Endodermal cell (in vitro differentiated cells): ENCODE measurements around the gene AKR7A3. TPM values are rescaled to one million over a fixed set of nuclear protein-coding genes. Genes with fewer than 3 reads are reported as not detected.

ENCODE experiments used
- DNase-seq: peaks from one replicate; pipeline ENCODE4 v3.0.0-alpha.2; 2017
- H3K27ac ChIP-seq: 2 replicates; pipeline ENCODE4 v1.5.1; 2013; ENCODE audit warnings: mild to moderate bottlenecking, low read depth, low read length, moderate library complexity
- H3K27me3 ChIP-seq: 2 replicates; pipeline ENCODE4 v1.6.1; 2013; ENCODE audit warnings: mild to moderate bottlenecking, low read length, moderate library complexity; ENCODE audit not compliant: insufficient read depth, control insufficient read depth, poor library complexity, severe bottlenecking
- H3K36me3 ChIP-seq: 2 replicates; pipeline ENCODE4 v1.7.0; 2013; ENCODE audit warnings: mild to moderate bottlenecking, low read length, moderate library complexity; ENCODE audit not compliant: control insufficient read depth, insufficient read depth
- H3K4me1 ChIP-seq: one replicate; pipeline ENCODE4 v1.7.0; 2013; ENCODE audit warnings: low read length; ENCODE audit not compliant: control insufficient read depth, insufficient read depth
- H3K4me3 ChIP-seq: 2 replicates; pipeline ENCODE4 v1.5.1; 2013; ENCODE audit warnings: mild to moderate bottlenecking, low read length, moderate library complexity
- H3K9ac ChIP-seq: 2 replicates; pipeline ENCODE4 v1.6.1; 2013; ENCODE audit warnings: mild to moderate bottlenecking, low read length, moderate library complexity; ENCODE audit not compliant: poor library complexity, severe bottlenecking; ENCODE audit errors: extremely low read depth
- H3K9me3 ChIP-seq: 2 replicates; pipeline ENCODE4 v1.6.1; 2013; ENCODE audit warnings: mild to moderate bottlenecking, low read length, moderate library complexity; ENCODE audit not compliant: control insufficient read depth
- H3K27ac Mint-ChIP-seq: 2 replicates; pipeline ENCODE4 v1.8.0; 2020; ENCODE audit warnings: mixed read lengths
- H3K27me3 Mint-ChIP-seq: 2 replicates; pipeline ENCODE4 v1.8.0; 2021; ENCODE audit warnings: mild to moderate bottlenecking, mixed read lengths; ENCODE audit not compliant: insufficient read depth
- H3K36me3 Mint-ChIP-seq: 2 replicates; pipeline ENCODE4 v1.8.0; 2020; ENCODE audit warnings: low read depth, mixed read lengths
- H3K4me1 Mint-ChIP-seq: 2 replicates; pipeline ENCODE4 v1.8.0; 2020; ENCODE audit warnings: mixed read lengths
- H3K4me3 Mint-ChIP-seq: 2 replicates; pipeline ENCODE4 v1.8.0; 2020; ENCODE audit warnings: mild to moderate bottlenecking, moderate library complexity, mixed read lengths
- H3K9me3 Mint-ChIP-seq: 2 replicates; pipeline ENCODE4 v1.8.0; 2020; ENCODE audit warnings: mild to moderate bottlenecking, mixed read lengths
- CTCF ChIP-seq: fragments of 200-600 bp; sonication (generic); conservative IDR thresholded peaks from 2 replicates; pipeline ENCODE4 v1.5.0; 2021; ENCODE audit warnings: antibody characterized with exemption, mild to moderate bottlenecking
- WGBS, 2 experiments: methylation state at CpG; one replicate each; pipeline versions ENCODE4 v1.1.5 to v1.1.7; 2013; ENCODE audit warnings: missing lambda C conversion rate in 2 of 2, mixed read lengths in 1 of 2; ENCODE audit not compliant: insufficient coverage in 1 of 2, insufficient read length in 1 of 2; 5-methylcytosine and 5-hydroxymethylcytosine counted together
- total RNA-seq, 2 donors: library from RNA; stranded (reverse); fragmentation: NEBNext Ultra II Directional in 1 of 2; extraction: Animal tissue kit (Norgen Biotek cat#: 25700) in 1 of 2; gene quantifications; 2 replicates in 1 of 2; 3 replicates in 1 of 2; pipeline ENCODE4 v1.2.1, GENCODE V29; 2021

The AKR7A3 gene
- total RNA-seq, 2 donors from 2014 or later, result 0.92 to 2.0 TPM

- H3K27ac ChIP-seq, result no peak overlapping the region
- TF ChIP-seq CTCF, result no peak
- 95 to 97% methylated on average over 7 to 13 of the region's 16 CpGs for WGBS, 2 experiments
- H3K36me3 Mint-ChIP-seq, result peaks cover 34% of the 10 kb centered on the region
- H3K4me3 Mint-ChIP-seq, result no peak overlapping the region
- H3K36me3 ChIP-seq, result peaks cover 28% of the 10 kb centered on the region
- no peak for DNase-seq
- H3K9ac ChIP-seq, result no peak overlapping the region
- H3K9me3 ChIP-seq, result no peaks in the 10 kb centered on the region
- H3K9me3 Mint-ChIP-seq, result no peaks in the 10 kb centered on the region
- H3K4me3 ChIP-seq, result no peak overlapping the region
- H3K27me3 Mint-ChIP-seq, result no peaks in the 10 kb centered on the region
- no peaks in the 10 kb centered on the region for H3K4me1 ChIP-seq
- H3K27ac Mint-ChIP-seq, result no peak overlapping the region
- no peaks in the 10 kb centered on the region for H3K4me1 Mint-ChIP-seq
- no peaks in the 10 kb centered on the region for H3K27me3 ChIP-seq
Measured at GRCh38 chr1:19327301-19327700, 38.7 kb upstream of the AKR7A3 start.

GRCh38 chr1:19326748-19327065 is 38.1 kb upstream of the AKR7A3 start:
- Mint-ChIP-seq H3K4me3 (no peak overlapping the region), H3K36me3 (peaks cover 31% of the 10 kb centered on the region), H3K27me3 (no peaks in the 10 kb centered on the region), H3K9me3 (no peaks in the 10 kb centered on the region), H3K27ac (no peak overlapping the region), H3K4me1 (no peaks in the 10 kb centered on the region)
- Histone ChIP-seq H3K9ac (no peak overlapping the region), H3K4me1 (no peaks in the 10 kb centered on the region), H3K27me3 (no peaks in the 10 kb centered on the region), H3K36me3 (peaks cover 28% of the 10 kb centered on the region), H3K9me3 (no peaks in the 10 kb centered on the region), H3K4me3 (no peak overlapping the region), H3K27ac (no peak overlapping the region)
- no peak for DNase-seq
- WGBS, 2 experiments, result 80 to 87% methylated on average over 1 to 6 of the region's 6 CpGs
- no peak for TF ChIP-seq CTCF

- Mint-ChIP-seq H3K36me3 (peaks cover 34% of the 10 kb centered on the region), H3K27me3 (no peaks in the 10 kb centered on the region), H3K4me1 (no peaks in the 10 kb centered on the region)
Measured at GRCh38 chr1:19325958-19326747, 37.6 kb upstream of the AKR7A3 start.

More at GRCh38 chr1:19325958-19326747, 37.6 kb upstream of the AKR7A3 start:
- peak; percentile 29 for TF ChIP-seq CTCF
- DNase-seq, result no peak
- peaks cover 28% of the 10 kb centered on the region for H3K36me3 ChIP-seq
- no peak overlapping the region for H3K27ac Mint-ChIP-seq
- H3K9ac ChIP-seq, result no peak overlapping the region
- H3K27ac ChIP-seq, result no peak overlapping the region
- no peaks in the 10 kb centered on the region for H3K4me1 ChIP-seq
- H3K27me3 ChIP-seq, result no peaks in the 10 kb centered on the region
- H3K9me3 Mint-ChIP-seq, result no peaks in the 10 kb centered on the region
- no peak overlapping the region for H3K4me3 Mint-ChIP-seq
- H3K4me3 ChIP-seq, result no peak overlapping the region
- 93 to 97% methylated on average over 13 to 32 of the region's 32 CpGs for WGBS, 2 experiments
- H3K9me3 ChIP-seq, result no peaks in the 10 kb centered on the region
